ENCODE results near the gene OCSTAMP. TPM values are rescaled to one million over a fixed set of nuclear protein-coding genes. Genes with fewer than 3 reads are reported as not detected.

Gene OCSTAMP
- total RNA-seq, 6 experiments from 2014 or later: not detected

GRCh38 chr20:46581391-46581790, 30.9 kb upstream of the OCSTAMP start:
- Histone ChIP-seq H3K4me3 (no peak overlapping the region), H3K27me3 (no peaks in the 10 kb centered on the region), H3K9me3 (no peaks in the 10 kb centered on the region), H3K27ac (no peak overlapping the region), H3K36me3 (no peaks in the 10 kb centered on the region), H3K4me1 (no peaks in the 10 kb centered on the region)
- intact Hi-C loops (cut with DNase I): no loop called here
- WGBS (ENCODE audit: insufficient coverage, low coverage, low lambda C conversion rate, missing lambda C conversion rate): 64% methylated on average over 3 of the region's 3 CpGs
- DNase-seq: no peak
- no peak for ATAC-seq
- no peak for TF ChIP-seq POLR2A (IDR thresholded peaks at IDR 0.05)
- TF ChIP-seq, protein P1, sequence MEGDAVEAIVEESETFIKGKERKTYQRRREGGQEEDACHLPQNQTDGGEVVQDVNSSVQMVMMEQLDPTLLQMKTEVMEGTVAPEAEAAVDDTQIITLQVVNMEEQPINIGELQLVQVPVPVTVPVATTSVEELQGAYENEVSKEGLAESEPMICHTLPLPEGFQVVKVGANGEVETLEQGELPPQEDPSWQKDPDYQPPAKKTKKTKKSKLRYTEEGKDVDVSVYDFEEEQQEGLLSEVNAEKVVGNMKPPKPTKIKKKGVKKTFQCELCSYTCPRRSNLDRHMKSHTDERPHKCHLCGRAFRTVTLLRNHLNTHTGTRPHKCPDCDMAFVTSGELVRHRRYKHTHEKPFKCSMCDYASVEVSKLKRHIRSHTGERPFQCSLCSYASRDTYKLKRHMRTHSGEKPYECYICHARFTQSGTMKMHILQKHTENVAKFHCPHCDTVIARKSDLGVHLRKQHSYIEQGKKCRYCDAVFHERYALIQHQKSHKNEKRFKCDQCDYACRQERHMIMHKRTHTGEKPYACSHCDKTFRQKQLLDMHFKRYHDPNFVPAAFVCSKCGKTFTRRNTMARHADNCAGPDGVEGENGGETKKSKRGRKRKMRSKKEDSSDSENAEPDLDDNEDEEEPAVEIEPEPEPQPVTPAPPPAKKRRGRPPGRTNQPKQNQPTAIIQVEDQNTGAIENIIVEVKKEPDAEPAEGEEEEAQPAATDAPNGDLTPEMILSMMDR (IDR thresholded peaks at IDR 0.05): no peak

DNA sequence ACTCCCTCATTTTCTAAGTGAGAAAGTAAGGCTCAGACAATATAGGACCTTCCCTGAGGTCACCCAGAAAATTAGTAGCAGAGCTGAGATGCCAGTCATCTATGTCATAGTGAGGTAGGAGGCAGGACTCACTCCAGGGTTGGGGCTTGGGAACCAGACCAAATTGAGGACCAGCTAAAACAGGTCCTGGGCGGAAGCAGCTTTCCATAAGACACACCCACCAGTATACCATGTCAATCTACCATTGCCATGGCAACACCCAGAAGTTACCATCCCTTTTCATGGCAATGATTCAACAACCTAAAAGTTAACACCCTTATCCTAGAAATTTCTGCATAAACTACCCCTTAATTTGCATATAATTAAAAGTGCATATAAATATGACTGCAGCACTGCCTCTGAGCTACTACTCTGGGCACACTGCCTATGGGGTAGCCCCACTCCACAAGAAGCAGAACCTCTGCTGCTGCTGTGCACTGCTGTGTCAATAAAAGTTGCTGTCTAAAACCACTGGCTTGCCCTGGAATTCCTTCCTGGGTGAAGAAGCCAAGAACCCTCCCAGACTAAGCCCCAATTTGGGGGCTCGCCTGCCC, 30.3 kb upstream of the OCSTAMP start:
- ATAC-seq (no peak), DNase-seq (no peak)
- intact Hi-C loops (cut with DNase I): no loop called here
- TF ChIP-seq, protein P1 (IDR thresholded peaks at IDR 0.05): no peak
- TF ChIP-seq POLR2A (IDR thresholded peaks at IDR 0.05): no peak
- H3K27me3 ChIP-seq: no peaks in the 10 kb centered on the region
- no CpG with 5 or more reads among the region's 2 CpGs for WGBS (ENCODE audit: insufficient coverage, low coverage, low lambda C conversion rate, missing lambda C conversion rate)
- H3K36me3 ChIP-seq: no peaks in the 10 kb centered on the region
- H3K4me3 ChIP-seq: no peak overlapping the region
- H3K4me1 ChIP-seq: no peaks in the 10 kb centered on the region
- no peaks in the 10 kb centered on the region for H3K9me3 ChIP-seq
- no peak overlapping the region for H3K27ac ChIP-seq

- no peaks in the 10 kb centered on the region for H3K36me3 ChIP-seq
- 57% methylated on average over 5 of the region's 7 CpGs for WGBS (ENCODE audit: insufficient coverage, low coverage, low lambda C conversion rate, missing lambda C conversion rate)
- H3K9me3 ChIP-seq: no peaks in the 10 kb centered on the region
- no peak for DNase-seq
- intact Hi-C loops (cut with DNase I): no loop called here
- ATAC-seq: no peak
- no peak overlapping the region for H3K27ac ChIP-seq
- no peaks in the 10 kb centered on the region for H3K4me1 ChIP-seq
- TF ChIP-seq, protein P1 (IDR thresholded peaks at IDR 0.05): no peak
- no peak for TF ChIP-seq POLR2A (IDR thresholded peaks at IDR 0.05)
- no peaks in the 10 kb centered on the region for H3K27me3 ChIP-seq
- H3K4me3 ChIP-seq: no peak overlapping the region
These were observed 28.3 kb upstream of the OCSTAMP start for GRCh38 chr20:46578745-46579144.

DNA sequence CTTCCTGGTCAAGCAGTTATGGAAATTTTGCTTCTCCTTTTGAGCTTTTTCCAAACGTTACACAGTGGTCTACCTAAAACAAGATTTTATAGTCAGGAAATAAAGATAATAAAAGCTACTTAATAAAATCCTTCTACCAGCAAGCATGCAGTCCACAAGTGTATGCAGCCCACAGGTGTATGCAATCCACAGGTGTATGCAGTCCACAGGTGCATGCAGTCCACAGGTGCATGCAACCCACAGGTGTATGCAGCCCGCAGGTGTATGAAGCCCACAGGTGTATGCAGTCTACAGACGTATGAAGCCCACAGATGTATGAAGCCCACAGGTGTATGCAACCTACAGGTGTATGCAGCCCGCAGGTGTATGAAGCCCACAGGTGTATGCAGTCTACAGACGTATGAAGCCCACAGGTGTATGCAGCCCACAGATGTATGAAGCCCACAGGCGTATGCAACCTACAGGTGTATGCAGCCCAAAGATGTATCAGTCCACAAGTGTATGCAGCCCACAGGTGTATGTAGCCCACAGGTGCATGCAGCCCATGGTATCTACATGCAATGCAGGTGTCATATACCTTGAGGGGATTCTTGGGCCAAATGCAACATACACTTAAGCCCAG, 26.4 kb upstream of the OCSTAMP start:
- no peak for ATAC-seq
- Histone ChIP-seq H3K9me3 (no peaks in the 10 kb centered on the region), H3K4me1 (no peaks in the 10 kb centered on the region), H3K36me3 (no peaks in the 10 kb centered on the region), H3K27me3 (no peaks in the 10 kb centered on the region), H3K27ac (no peak overlapping the region), H3K4me3 (no peak overlapping the region)
- intact Hi-C loops (cut with DNase I): no loop called here
- DNase-seq: no peak
- TF ChIP-seq, protein P1 (IDR thresholded peaks at IDR 0.05): no peak
- TF ChIP-seq POLR2A (IDR thresholded peaks at IDR 0.05): no peak
- WGBS (ENCODE audit: insufficient coverage, low coverage, low lambda C conversion rate, missing lambda C conversion rate): 60% methylated on average over 1 of the region's 6 CpGs

Data from right lobe of liver (tissue), 6 donors.